Parathyroid adenoma (tissue), 2 donors: ENCODE results near the gene TRNP1.

Source experiments
- H2AFZ ChIP-seq: fragments of 300-600 bp; sonication (generic); one replicate; pipeline ENCODE4 v1.7.0; 2017; ENCODE audit warnings: antibody characterized with exemption, mild to moderate bottlenecking
- H3K27ac ChIP-seq: fragments of 300-600 bp; sonication (generic); one replicate; pipeline ENCODE4 v1.7.0; 2017
- H3K27me3 ChIP-seq: fragments of 300-600 bp; sonication (generic); one replicate; pipeline ENCODE4 v1.7.0; 2017; ENCODE audit warnings: low read length; ENCODE audit not compliant: control insufficient read depth, insufficient read depth
- H3K36me3 ChIP-seq: fragments of 300-600 bp; sonication (generic); one replicate; pipeline ENCODE4 v1.7.0; 2017; ENCODE audit warnings: low read length; ENCODE audit not compliant: control insufficient read depth, insufficient read depth
- H3K4me1 ChIP-seq: fragments of 300-600 bp; sonication (generic); one replicate; pipeline ENCODE4 v1.7.0; 2017; ENCODE audit warnings: control low read depth
- H3K4me2 ChIP-seq: fragments of 300-600 bp; sonication (generic); one replicate; pipeline ENCODE4 v1.7.0; 2017; ENCODE audit warnings: low read length
- H3K4me3 ChIP-seq: fragments of 300-600 bp; sonication (generic); one replicate; pipeline ENCODE4 v1.7.0; 2017; ENCODE audit warnings: low read depth, low read length
- H3K79me2 ChIP-seq: fragments of 300-600 bp; sonication (generic); one replicate; pipeline ENCODE4 v1.7.0; 2017; ENCODE audit warnings: control low read depth
- H3K9ac ChIP-seq: fragments of 300-600 bp; sonication (generic); one replicate; pipeline ENCODE4 v1.7.0; 2017; ENCODE audit warnings: mild to moderate bottlenecking
- H3K9me3 ChIP-seq: fragments of 300-600 bp; sonication (generic); one replicate; pipeline ENCODE4 v1.7.0; 2017; ENCODE audit warnings: low read length; ENCODE audit not compliant: control insufficient read depth
- CTCF ChIP-seq: fragments of 300-600 bp; sonication (generic); IDR thresholded peaks from one replicate; pipeline ENCODE4 v1.7.0; 2017; ENCODE audit warnings: antibody characterized with exemption, mild to moderate bottlenecking
- donor health status: primary hyperparathyroidism.

TRNP1 gene

GRCh38 chr1:26999440-26999987 is 6.0 kb downstream of the TRNP1 start:
- Histone ChIP-seq H3K4me1 (peaks cover 9% of the 10 kb centered on the region), H3K4me2 (no peak overlapping the region), H3K4me3 (no peak overlapping the region), H2AFZ (no peak overlapping the region), H3K9ac (no peak overlapping the region), H3K36me3 (no peaks in the 10 kb centered on the region), H3K79me2 (no peaks in the 10 kb centered on the region), H3K27me3 (no peaks in the 10 kb centered on the region), H3K27ac (no peak overlapping the region), H3K9me3 (no peaks in the 10 kb centered on the region)
- no peak for TF ChIP-seq CTCF

GRCh38 chr1:27000090-27000816 is 6.8 kb downstream of the TRNP1 start:
- TF ChIP-seq CTCF, result no peak
- Histone ChIP-seq H3K36me3 (no peaks in the 10 kb centered on the region), H3K27me3 (no peaks in the 10 kb centered on the region), H3K4me3 (no peak overlapping the region), H3K4me2 (no peak overlapping the region), H3K4me1 (peaks cover 12% of the 10 kb centered on the region), H3K27ac (no peak overlapping the region), H2AFZ (no peak overlapping the region), H3K9me3 (no peaks in the 10 kb centered on the region), H3K9ac (no peak overlapping the region), H3K79me2 (no peaks in the 10 kb centered on the region)

GRCh38 chr1:27000817-27001460 is 7.4 kb downstream of the TRNP1 start:
- peak overlapping the region; percentile 29 for H3K27ac ChIP-seq
- no peak overlapping the region for H2AFZ ChIP-seq
- H3K4me3 ChIP-seq, result no peak overlapping the region
- no peak overlapping the region for H3K9ac ChIP-seq
- H3K27me3 ChIP-seq, result no peaks in the 10 kb centered on the region
- H3K4me2 ChIP-seq, result no peak overlapping the region
- no peak for TF ChIP-seq CTCF
- peaks cover 12% of the 10 kb centered on the region for H3K4me1 ChIP-seq
- H3K36me3 ChIP-seq, result no peaks in the 10 kb centered on the region
- H3K79me2 ChIP-seq, result no peaks in the 10 kb centered on the region
- H3K9me3 ChIP-seq, result no peaks in the 10 kb centered on the region

GRCh38 chr1:27001570-27002360 is 8.3 kb downstream of the TRNP1 start:
- H3K27me3 ChIP-seq, result no peaks in the 10 kb centered on the region
- H3K4me1 ChIP-seq, result peaks cover 12% of the 10 kb centered on the region
- H3K27ac ChIP-seq, result peak overlapping the region; percentile 29
- H2AFZ ChIP-seq, result no peak overlapping the region
- TF ChIP-seq CTCF, result no peak
- no peaks in the 10 kb centered on the region for H3K36me3 ChIP-seq
- H3K4me3 ChIP-seq, result no peak overlapping the region
- H3K9me3 ChIP-seq, result no peaks in the 10 kb centered on the region
- H3K79me2 ChIP-seq, result no peaks in the 10 kb centered on the region
- H3K9ac ChIP-seq, result no peak overlapping the region
- H3K4me2 ChIP-seq, result no peak overlapping the region
